Measurements from ENCODE around the gene MSI2. TPM values are rescaled to one million over a fixed set of nuclear protein-coding genes. Genes with fewer than 3 reads are reported as not detected.
"Not testable (repeated sequence)": the region's sequence is repeated elsewhere in the genome, so short reads cannot be mapped to it uniquely, and the experiment has no call there.

The MSI2 gene
- total and polyA plus RNA-seq, 7 donors, result 37.6 to 133 (median 87.1) TPM

GRCh38 chr17:57619061-57619937 is 363.0 kb downstream of the MSI2 start:
- Histone ChIP-seq H3K27ac (no peak overlapping the region), H3K36me3 (ENCODE audit: insufficient read depth in 1 of 2, low read depth in 1 of 2) (peaks cover 3 to 9% of the 10 kb centered on the region in 2 donors), H3K9me3 (no peaks in the 10 kb centered on the region), H3K4me1 (peaks cover 11% of the 10 kb centered on the region), H3K4me3 (no peak overlapping the region), H3K27me3 (ENCODE audit: insufficient read depth in 3 of 3, low read length in 2 of 3) (no peaks in the 10 kb centered on the region)
- 91 to 96% (median 92%) methylated on average over 19 of the region's 19 CpGs for WGBS, 3 donors
- TF ChIP-seq, protein P1, sequence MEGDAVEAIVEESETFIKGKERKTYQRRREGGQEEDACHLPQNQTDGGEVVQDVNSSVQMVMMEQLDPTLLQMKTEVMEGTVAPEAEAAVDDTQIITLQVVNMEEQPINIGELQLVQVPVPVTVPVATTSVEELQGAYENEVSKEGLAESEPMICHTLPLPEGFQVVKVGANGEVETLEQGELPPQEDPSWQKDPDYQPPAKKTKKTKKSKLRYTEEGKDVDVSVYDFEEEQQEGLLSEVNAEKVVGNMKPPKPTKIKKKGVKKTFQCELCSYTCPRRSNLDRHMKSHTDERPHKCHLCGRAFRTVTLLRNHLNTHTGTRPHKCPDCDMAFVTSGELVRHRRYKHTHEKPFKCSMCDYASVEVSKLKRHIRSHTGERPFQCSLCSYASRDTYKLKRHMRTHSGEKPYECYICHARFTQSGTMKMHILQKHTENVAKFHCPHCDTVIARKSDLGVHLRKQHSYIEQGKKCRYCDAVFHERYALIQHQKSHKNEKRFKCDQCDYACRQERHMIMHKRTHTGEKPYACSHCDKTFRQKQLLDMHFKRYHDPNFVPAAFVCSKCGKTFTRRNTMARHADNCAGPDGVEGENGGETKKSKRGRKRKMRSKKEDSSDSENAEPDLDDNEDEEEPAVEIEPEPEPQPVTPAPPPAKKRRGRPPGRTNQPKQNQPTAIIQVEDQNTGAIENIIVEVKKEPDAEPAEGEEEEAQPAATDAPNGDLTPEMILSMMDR (IDR thresholded peaks at IDR 0.05), result no peak
- ATAC-seq (peak in 2 of 4 donors; percentile 34 to 42), DNase-seq (peak in 1 of 2 donors; percentile 23)
- intact Hi-C loops (cut with DNase I), result no loop called here

- DNase-seq, result peak in 1 of 2 donors; percentile 10
- intact Hi-C loops (cut with DNase I), result no loop called here
- Histone ChIP-seq H3K27me3 (ENCODE audit: insufficient read depth in 3 of 3, low read length in 2 of 3) (no peaks in the 10 kb centered on the region), H3K9me3 (no peaks in the 10 kb centered on the region), H3K4me3 (no peak overlapping the region), H3K27ac (no peak overlapping the region), H3K36me3 (ENCODE audit: insufficient read depth in 1 of 2, low read depth in 1 of 2) (peaks cover 3 to 8% of the 10 kb centered on the region in 2 donors), H3K4me1 (peaks cover 5% of the 10 kb centered on the region)
- 98 to 100% (median 98%) methylated on average over 2 of the region's 2 CpGs for WGBS, 3 donors
- TF ChIP-seq, protein P1 (IDR thresholded peaks at IDR 0.05), result no peak
- no peak for ATAC-seq
These were observed 364.3 kb downstream of the MSI2 start for GRCh38 chr17:57620576-57620975.

GRCh38 chr17:57621791-57622190 is 365.5 kb downstream of the MSI2 start:
- H3K27me3 ChIP-seq (ENCODE audit: insufficient read depth in 3 of 3, low read length in 2 of 3); intact Hi-C loops (cut with DNase I); H3K36me3 ChIP-seq (ENCODE audit: insufficient read depth in 1 of 2, low read depth in 1 of 2); DNase-seq; H3K27ac ChIP-seq; H3K4me1 ChIP-seq; H3K9me3 ChIP-seq; H3K4me3 ChIP-seq; ATAC-seq: not testable (repeated sequence)
- 95 to 98% (median 96%) methylated on average over 6 of the region's 6 CpGs for WGBS, 3 donors

GRCh38 chr17:57622306-57622682 is 366.0 kb downstream of the MSI2 start:
- DNase-seq, result no peak
- peaks cover 0 to 3% of the 10 kb centered on the region in 2 donors for H3K36me3 ChIP-seq (ENCODE audit: insufficient read depth in 1 of 2, low read depth in 1 of 2)
- H3K4me1 ChIP-seq, result peaks cover 4% of the 10 kb centered on the region
- WGBS, 3 donors, result 67 to 72% (median 69%) methylated on average over 8 of the region's 8 CpGs
- H3K9me3 ChIP-seq, result no peaks in the 10 kb centered on the region
- no peak overlapping the region for H3K4me3 ChIP-seq
- TF ChIP-seq, protein P1 (IDR thresholded peaks at IDR 0.05), result no peak
- ATAC-seq, result no peak
- no peaks in the 10 kb centered on the region for H3K27me3 ChIP-seq (ENCODE audit: insufficient read depth in 3 of 3, low read length in 2 of 3)
- H3K27ac ChIP-seq, result peak overlapping the region; percentile 4
- intact Hi-C loops (cut with DNase I), result no loop called here

- Histone ChIP-seq H3K4me1 (peaks cover 4% of the 10 kb centered on the region), H3K27ac (peak overlapping the region; percentile 4), H3K9me3 (no peaks in the 10 kb centered on the region), H3K27me3 (ENCODE audit: insufficient read depth in 3 of 3, low read length in 2 of 3) (no peaks in the 10 kb centered on the region), H3K4me3 (no peak overlapping the region), H3K36me3 (ENCODE audit: insufficient read depth in 1 of 2, low read depth in 1 of 2) (peaks cover 0 to 7% of the 10 kb centered on the region in 2 donors)
- ATAC-seq (peak; percentile 50 to 72 (median 61)), DNase-seq (no peak)
- TF ChIP-seq, protein P1 (IDR thresholded peaks at IDR 0.05), result no peak
- intact Hi-C loops (cut with DNase I), result no loop called here
- 67 to 71% (median 69%) methylated on average over 16 of the region's 16 CpGs for WGBS, 3 donors
These were observed 366.5 kb downstream of the MSI2 start for GRCh38 chr17:57622683-57623433.

Measured in psoas muscle (tissue), 8 donors.